ENCODE results near the gene NEURL1B. TPM values are rescaled to one million over a fixed set of nuclear protein-coding genes. Genes with fewer than 3 reads are reported as not detected.

The NEURL1B gene
- total RNA-seq, 2 donors from 2014 or later, result 17.3 to 17.6 TPM

- ATAC-seq (ENCODE audit: insufficient number of reproducible peaks, low FRiP score, low read depth), result no peak
- TF ChIP-seq CTCF (IDR thresholded peaks at IDR 0.05), result no peak
- DNase-seq (ENCODE audit: low spot score), result no peak
- Histone ChIP-seq H3K27ac (peak overlapping the region; percentile 80 to 83), H3K4me3 (no peak overlapping the region), H3K9me3 (no peaks in the 10 kb centered on the region), H3K36me3 (no peaks in the 10 kb centered on the region), H3K4me1 (ENCODE audit: control insufficient read depth in 1 of 2, low read depth in 2 of 2) (peaks cover 17 to 30% of the 10 kb centered on the region in 2 donors), H3K27me3 (replicated peaks; ENCODE audit: insufficient read depth) (no peaks in the 10 kb centered on the region)
These were observed 19.9 kb downstream of the NEURL1B start for GRCh38 chr5:172660974-172661373.

DNA sequence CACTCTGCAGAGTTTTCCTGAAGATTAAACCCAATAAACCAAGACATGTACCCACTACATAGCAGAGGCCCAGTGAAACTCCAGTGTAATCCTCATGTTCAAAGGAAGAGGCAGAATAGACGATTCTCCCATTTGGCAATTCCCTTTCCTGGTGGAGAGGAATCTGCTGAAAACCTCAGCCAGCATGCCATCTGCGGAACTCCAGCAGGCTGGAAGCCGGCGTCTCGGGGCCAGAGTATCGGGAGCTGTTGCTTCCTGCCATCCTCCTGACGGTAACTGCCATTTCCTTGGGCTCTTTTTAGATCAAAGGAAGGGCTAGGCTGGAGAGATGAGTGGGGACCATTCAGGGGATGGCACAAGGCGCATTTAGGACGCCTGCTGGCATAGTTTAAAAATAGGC is 20.5 kb downstream of the NEURL1B start:
- no peak for DNase-seq (ENCODE audit: low spot score)
- H3K4me1 ChIP-seq (ENCODE audit: control insufficient read depth in 1 of 2, low read depth in 2 of 2), result peaks cover 17 to 30% of the 10 kb centered on the region in 2 donors
- no peaks in the 10 kb centered on the region for H3K9me3 ChIP-seq

DNA sequence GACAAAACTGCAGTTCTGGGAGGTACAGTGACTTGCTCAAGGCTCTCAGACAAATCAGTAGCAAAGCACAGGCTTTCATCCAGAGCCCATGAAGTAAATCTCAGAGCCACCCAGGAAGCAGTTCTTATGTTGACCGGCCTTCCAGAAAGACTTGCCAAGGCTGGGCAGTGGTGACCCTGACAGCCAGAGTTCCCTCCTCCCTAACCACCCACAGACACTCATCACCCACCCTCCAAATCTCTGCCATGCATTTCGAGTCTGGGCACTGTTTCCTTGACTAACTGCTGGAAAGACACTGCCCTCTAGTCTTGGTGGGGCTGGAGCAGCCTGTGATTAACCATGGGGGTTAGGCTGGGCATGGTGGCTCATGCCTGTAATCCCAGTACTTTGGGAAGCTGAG is 21.5 kb downstream of the NEURL1B start:
- Histone ChIP-seq H3K36me3 (no peaks in the 10 kb centered on the region), H3K27ac (no peak overlapping the region), H3K9me3 (no peaks in the 10 kb centered on the region), H3K4me3 (no peak overlapping the region), H3K27me3 (replicated peaks; ENCODE audit: insufficient read depth) (no peaks in the 10 kb centered on the region), H3K4me1 (ENCODE audit: control insufficient read depth in 1 of 2, low read depth in 2 of 2) (peaks cover 17 to 30% of the 10 kb centered on the region in 2 donors)
- no peak for TF ChIP-seq CTCF (IDR thresholded peaks at IDR 0.05)
- DNase-seq (ENCODE audit: low spot score) (no peak), ATAC-seq (ENCODE audit: insufficient number of reproducible peaks, low FRiP score, low read depth) (no peak)

More for the DNA sequence above, 20.5 kb downstream of the NEURL1B start:
- Histone ChIP-seq H3K4me3 (no peak overlapping the region), H3K27me3 (replicated peaks; ENCODE audit: insufficient read depth) (no peaks in the 10 kb centered on the region), H3K27ac (no peak overlapping the region), H3K36me3 (no peaks in the 10 kb centered on the region)
- no peak for ATAC-seq (ENCODE audit: insufficient number of reproducible peaks, low FRiP score, low read depth)
- TF ChIP-seq CTCF (IDR thresholded peaks at IDR 0.05), result no peak

- no peak overlapping the region for H3K4me3 ChIP-seq
- TF ChIP-seq CTCF (IDR thresholded peaks at IDR 0.05), result no peak
- H3K36me3 ChIP-seq, result no peaks in the 10 kb centered on the region
- H3K4me1 ChIP-seq (ENCODE audit: control insufficient read depth in 1 of 2, low read depth in 2 of 2), result peaks cover 12 to 22% of the 10 kb centered on the region in 2 donors
- H3K27me3 ChIP-seq (replicated peaks; ENCODE audit: insufficient read depth), result no peaks in the 10 kb centered on the region
- no peak for ATAC-seq (ENCODE audit: insufficient number of reproducible peaks, low FRiP score, low read depth)
- no peak overlapping the region for H3K27ac ChIP-seq
- no peak for DNase-seq (ENCODE audit: low spot score)
- H3K9me3 ChIP-seq, result no peaks in the 10 kb centered on the region
These were observed 23.0 kb downstream of the NEURL1B start for GRCh38 chr5:172664018-172664417.

DNA sequence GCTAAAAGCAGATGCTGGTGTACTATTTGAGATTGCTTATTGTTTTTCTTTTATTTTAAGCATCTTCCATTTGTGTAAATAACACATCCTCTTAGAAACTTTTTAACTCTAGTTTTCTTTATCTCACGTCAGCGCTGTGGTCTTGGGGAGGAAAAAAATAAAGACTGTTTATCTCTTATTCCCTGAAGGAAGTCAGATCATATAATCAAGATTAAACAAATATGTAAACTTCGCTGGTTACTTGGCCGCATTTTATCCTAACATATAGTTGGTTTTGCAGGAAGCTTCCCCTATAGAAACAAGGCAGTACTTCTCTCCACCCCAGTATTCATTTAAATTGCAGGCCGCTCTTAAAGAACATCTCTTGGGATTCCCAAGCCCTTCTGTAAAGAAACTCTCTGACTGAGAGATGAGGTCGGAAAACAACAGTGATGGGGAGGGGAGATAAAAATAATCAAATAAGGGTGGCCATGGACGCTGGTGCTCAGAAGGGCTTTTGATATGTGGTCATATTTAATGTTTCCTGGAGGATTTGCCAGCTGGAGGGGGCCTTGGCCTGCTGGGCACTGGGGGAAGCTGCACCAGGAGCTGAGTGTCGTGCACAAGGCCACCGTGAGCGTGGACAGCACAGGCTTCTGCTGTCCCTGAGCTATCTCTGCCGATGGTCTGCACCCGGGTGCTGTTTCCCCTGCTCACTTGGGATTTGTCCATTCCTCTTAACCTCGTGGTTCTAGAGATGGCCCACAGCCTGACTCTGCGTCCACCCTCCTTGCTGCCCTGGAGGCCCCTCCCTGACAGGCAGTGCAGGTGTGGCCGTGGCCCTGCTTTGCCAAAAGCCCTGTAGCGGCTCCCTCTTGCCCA is 23.8 kb downstream of the NEURL1B start:
- DNase-seq (ENCODE audit: low spot score), result no peak
- ATAC-seq (ENCODE audit: insufficient number of reproducible peaks, low FRiP score, low read depth), result no peak
- Histone ChIP-seq H3K27ac (no peak overlapping the region), H3K36me3 (no peaks in the 10 kb centered on the region), H3K9me3 (no peaks in the 10 kb centered on the region), H3K27me3 (replicated peaks; ENCODE audit: insufficient read depth) (no peaks in the 10 kb centered on the region), H3K4me1 (ENCODE audit: control insufficient read depth in 1 of 2, low read depth in 2 of 2) (peaks cover 5 to 17% of the 10 kb centered on the region in 2 donors), H3K4me3 (no peak overlapping the region)
- TF ChIP-seq CTCF (IDR thresholded peaks at IDR 0.05), result no peak
